SK-N-SH treated with all-trans-retinoic acid at 6 μM for 48 hours (cell line): ENCODE measurements around the gene ST6GAL1.
"Not testable (repeated sequence)": the region's sequence is repeated elsewhere in the genome, so short reads cannot be mapped to it uniquely, and the experiment has no call there.

ENCODE experiments used
- ATAC-seq: fragments of 200-7000 bp; cut with Tn5 transposase; 3 replicates; pipeline ENCODE4 v1.9.1; 2020; ENCODE audit warnings: mild to moderate bottlenecking, moderate library complexity
- ARNTL ChIP-seq: fragments of 450-650 bp; formaldehyde crosslinking; IDR thresholded peaks from 2 replicates; pipeline ENCODE4 v1.5.0; 2020; ENCODE audit warnings: low read depth, mild to moderate bottlenecking, moderate library complexity, borderline replicate concordance
- BACH2 ChIP-seq: fragments of 250-450 bp; sonication (Bioruptor Pico); IDR thresholded peaks from 2 replicates; pipeline ENCODE4 v1.9.0; 2021; ENCODE audit warnings: mild to moderate bottlenecking, borderline replicate concordance
- CREB5 ChIP-seq: fragments of 250-450 bp; sonication (Bioruptor Pico); IDR thresholded peaks from 2 replicates; pipeline ENCODE4 v1.5.1; 2020; ENCODE audit warnings: low read depth, mild to moderate bottlenecking, moderate library complexity
- CSDC2 ChIP-seq: fragments of 250-450 bp; sonication (Bioruptor Pico); IDR thresholded peaks from 2 replicates; pipeline ENCODE4 v1.5.0; 2020; ENCODE audit warnings: mild to moderate bottlenecking, moderate library complexity
- CSRNP3 ChIP-seq: fragments of 250-450 bp; sonication (Bioruptor Pico); IDR thresholded peaks from 2 replicates; pipeline ENCODE4 v1.5.1; 2021; ENCODE audit warnings: mild to moderate bottlenecking, moderate library complexity
- ESRRG ChIP-seq: fragments of 250-450 bp; sonication (Bioruptor Pico); IDR thresholded peaks from 2 replicates; pipeline ENCODE4 v1.6.1; 2021; ENCODE audit warnings: mild to moderate bottlenecking
- GLIS3 ChIP-seq: fragments of 250-450 bp; sonication (Bioruptor Pico); IDR thresholded peaks from 2 replicates; pipeline ENCODE4 v1.5.0; 2020; ENCODE audit warnings: mild to moderate bottlenecking, moderate library complexity
- ISL1 ChIP-seq: fragments of 250-450 bp; sonication (Bioruptor Pico); IDR thresholded peaks from 2 replicates; pipeline ENCODE4 v2.1.2; 2022; ENCODE audit warnings: mild to moderate bottlenecking, moderate library complexity
- OSR1 ChIP-seq: fragments of 250-450 bp; sonication (Bioruptor Pico); IDR thresholded peaks from 2 replicates; pipeline ENCODE4 v1.8.0; 2022; ENCODE audit warnings: moderate library complexity, mild to moderate bottlenecking, inconsistent platforms
- RARB ChIP-seq: fragments of 250-450 bp; sonication (Bioruptor Pico); IDR thresholded peaks from 2 replicates; pipeline ENCODE4 v1.8.0; 2021; ENCODE audit warnings: mild to moderate bottlenecking, moderate library complexity
- TCF4 ChIP-seq: fragments of 250-450 bp; sonication (Bioruptor Pico); IDR thresholded peaks from 2 replicates; pipeline ENCODE4 v1.8.0; 2021; ENCODE audit warnings: mild to moderate bottlenecking, moderate library complexity, borderline replicate concordance
- TOX ChIP-seq: fragments of 250-450 bp; sonication (Bioruptor Pico); IDR thresholded peaks from 2 replicates; pipeline ENCODE4 v1.8.0; 2021; ENCODE audit warnings: mild to moderate bottlenecking, moderate library complexity, borderline replicate concordance
- ZC3H10 ChIP-seq: fragments of 250-450 bp; sonication (Bioruptor Pico); IDR thresholded peaks from 2 replicates; pipeline ENCODE4 v1.5.1; 2021; ENCODE audit warnings: mild to moderate bottlenecking, moderate library complexity
- ZFP3 ChIP-seq: fragments of 250-450 bp; sonication (Bioruptor Pico); IDR thresholded peaks from 2 replicates; pipeline ENCODE4 v1.5.0; 2020; ENCODE audit warnings: mild to moderate bottlenecking, moderate library complexity
- ZFP30 ChIP-seq: fragments of 450-650 bp; formaldehyde crosslinking; IDR thresholded peaks from 2 replicates; pipeline ENCODE4 v1.5.0; 2022; ENCODE audit warnings: mild to moderate bottlenecking, moderate library complexity
- ZNF565 ChIP-seq: fragments of 450-650 bp; formaldehyde crosslinking; conservative IDR thresholded peaks from 2 replicates; pipeline ENCODE4 v1.5.0; 2020; ENCODE audit warnings: low read depth, mild to moderate bottlenecking, moderate library complexity
- ZNF70 ChIP-seq: fragments of 450-650 bp; formaldehyde crosslinking; IDR thresholded peaks from 2 replicates; pipeline ENCODE4 v1.5.0; 2020; ENCODE audit warnings: mild to moderate bottlenecking, moderate library complexity
- ZNF8 ChIP-seq: fragments of 450-650 bp; formaldehyde crosslinking; IDR thresholded peaks from 2 replicates; pipeline ENCODE4 v1.5.0; 2020; ENCODE audit warnings: mild to moderate bottlenecking, moderate library complexity
- TF ChIP-seq, protein P1 (sequence below): fragments of 250-450 bp; sonication (Bioruptor Pico); IDR thresholded peaks from 2 replicates; pipeline ENCODE4 v1.5.0; 2020; ENCODE audit warnings: mild to moderate bottlenecking, moderate library complexity

Gene ST6GAL1

GRCh38 chr3:187010382-187010781 is 80.1 kb downstream of the ST6GAL1 start:
- not testable (repeated sequence) for ATAC-seq

DNA sequence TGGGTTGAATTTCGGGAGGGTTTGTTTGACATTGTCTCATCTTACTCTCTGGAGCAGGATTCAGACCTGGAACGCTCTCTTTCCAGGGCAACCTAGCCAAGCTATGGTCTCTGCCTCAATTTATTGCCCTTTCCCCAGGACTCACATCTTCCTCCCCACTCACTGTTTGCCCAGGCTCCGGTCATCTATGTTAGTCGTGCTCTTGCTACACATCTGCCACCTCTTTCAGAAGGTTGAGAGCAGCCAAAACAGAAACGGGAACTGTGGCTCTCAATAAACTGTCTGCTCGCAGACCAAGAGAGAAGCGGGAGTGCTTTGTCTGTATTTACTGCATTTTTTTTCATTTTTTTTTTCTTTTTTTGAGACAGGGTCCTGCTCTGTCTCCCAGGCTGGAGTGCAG is 81.6 kb downstream of the ST6GAL1 start:
- TF ChIP-seq ZNF565 (CRISPR knock-in tag) (no peak), OSR1 (CRISPR knock-in tag) (no peak), ARNTL (CRISPR knock-in tag) (no peak), ZFP30 (CRISPR knock-in tag) (no peak)
- TF ChIP-seq, protein P1, sequence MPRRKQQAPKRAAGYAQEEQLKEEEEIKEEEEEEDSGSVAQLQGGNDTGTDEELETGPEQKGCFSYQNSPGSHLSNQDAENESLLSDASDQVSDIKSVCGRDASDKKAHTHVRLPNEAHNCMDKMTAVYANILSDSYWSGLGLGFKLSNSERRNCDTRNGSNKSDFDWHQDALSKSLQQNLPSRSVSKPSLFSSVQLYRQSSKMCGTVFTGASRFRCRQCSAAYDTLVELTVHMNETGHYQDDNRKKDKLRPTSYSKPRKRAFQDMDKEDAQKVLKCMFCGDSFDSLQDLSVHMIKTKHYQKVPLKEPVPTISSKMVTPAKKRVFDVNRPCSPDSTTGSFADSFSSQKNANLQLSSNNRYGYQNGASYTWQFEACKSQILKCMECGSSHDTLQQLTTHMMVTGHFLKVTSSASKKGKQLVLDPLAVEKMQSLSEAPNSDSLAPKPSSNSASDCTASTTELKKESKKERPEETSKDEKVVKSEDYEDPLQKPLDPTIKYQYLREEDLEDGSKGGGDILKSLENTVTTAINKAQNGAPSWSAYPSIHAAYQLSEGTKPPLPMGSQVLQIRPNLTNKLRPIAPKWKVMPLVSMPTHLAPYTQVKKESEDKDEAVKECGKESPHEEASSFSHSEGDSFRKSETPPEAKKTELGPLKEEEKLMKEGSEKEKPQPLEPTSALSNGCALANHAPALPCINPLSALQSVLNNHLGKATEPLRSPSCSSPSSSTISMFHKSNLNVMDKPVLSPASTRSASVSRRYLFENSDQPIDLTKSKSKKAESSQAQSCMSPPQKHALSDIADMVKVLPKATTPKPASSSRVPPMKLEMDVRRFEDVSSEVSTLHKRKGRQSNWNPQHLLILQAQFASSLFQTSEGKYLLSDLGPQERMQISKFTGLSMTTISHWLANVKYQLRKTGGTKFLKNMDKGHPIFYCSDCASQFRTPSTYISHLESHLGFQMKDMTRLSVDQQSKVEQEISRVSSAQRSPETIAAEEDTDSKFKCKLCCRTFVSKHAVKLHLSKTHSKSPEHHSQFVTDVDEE (CRISPR knock-in tag): no peak
- ATAC-seq: no peak

DNA sequence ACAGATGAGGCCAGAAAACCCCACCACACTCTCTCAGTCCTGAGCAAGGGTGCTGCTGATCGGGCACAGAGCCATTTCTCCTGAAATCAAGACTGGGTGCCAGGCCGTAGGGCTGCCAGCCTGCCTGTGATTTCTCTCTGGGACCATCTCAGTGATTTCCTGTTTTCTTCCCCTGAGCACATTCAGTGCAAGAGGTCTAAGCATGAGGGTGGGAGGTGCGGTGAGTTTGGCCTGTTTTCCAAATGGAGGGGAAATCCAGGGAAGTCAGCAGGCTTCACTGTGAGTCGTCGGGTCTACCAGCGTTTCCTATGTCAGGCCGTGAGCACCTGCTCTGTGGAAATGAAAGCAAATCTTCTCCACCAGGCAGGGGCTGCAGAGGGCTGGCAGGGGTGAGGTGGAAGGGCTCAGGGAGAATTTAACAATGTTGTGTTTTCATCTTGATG is 82.3 kb downstream of the ST6GAL1 start:
- TF ChIP-seq TCF4 (CRISPR knock-in tag) (no peak), ZNF8 (CRISPR knock-in tag) (no peak), BACH2 (CRISPR knock-in tag) (no peak), CREB5 (no peak), CSRNP3 (CRISPR knock-in tag) (no peak), ISL1 (no peak), ESRRG (CRISPR knock-in tag) (no peak), CSDC2 (CRISPR knock-in tag) (no peak), ARNTL (CRISPR knock-in tag) (no peak), ZC3H10 (CRISPR knock-in tag) (no peak)
- no peak for ATAC-seq

DNA sequence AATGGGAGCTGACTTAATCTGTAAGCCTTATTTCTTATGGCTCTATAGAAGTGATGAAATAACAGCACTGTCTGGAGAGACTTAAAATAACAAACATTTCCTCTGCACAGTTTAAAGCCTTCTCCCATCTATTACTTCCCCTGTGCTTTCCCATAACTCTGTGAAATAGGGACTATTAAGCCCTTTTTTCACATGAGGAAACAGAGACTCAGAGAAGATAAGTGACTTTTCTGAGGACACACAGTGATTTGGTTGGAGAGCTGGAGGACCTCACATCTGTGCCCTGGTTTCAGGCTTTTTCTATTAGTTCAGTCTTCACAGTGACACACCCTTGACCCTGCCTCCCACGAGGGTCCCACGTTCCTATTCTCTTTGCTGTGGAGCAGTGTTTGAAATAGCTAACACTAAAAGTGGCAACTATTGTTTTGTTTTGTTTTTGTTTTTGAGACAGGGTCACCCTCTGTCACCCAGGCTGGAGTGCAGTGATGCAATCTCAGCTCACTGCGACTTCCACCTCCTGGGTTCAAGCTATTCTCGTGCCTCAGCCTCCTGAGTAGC is 82.9 kb downstream of the ST6GAL1 start:
- TF ChIP-seq TCF4 (CRISPR knock-in tag) (no peak), ZNF8 (CRISPR knock-in tag) (no peak), RARB (no peak), GLIS3 (no peak), CREB5 (no peak)
- no peak for ATAC-seq

- TF ChIP-seq ZFP30 (CRISPR knock-in tag): no peak
- TF ChIP-seq TCF4 (CRISPR knock-in tag): no peak
- no peak for TF ChIP-seq ZFP3 (CRISPR knock-in tag)
- TF ChIP-seq ZNF70 (CRISPR knock-in tag): no peak
- no peak for TF ChIP-seq OSR1 (CRISPR knock-in tag)
- TF ChIP-seq, protein P1 (CRISPR knock-in tag): no peak
- TF ChIP-seq TOX: no peak
- TF ChIP-seq ARNTL (CRISPR knock-in tag): no peak
- no peak for TF ChIP-seq ZC3H10 (CRISPR knock-in tag)
- no peak for TF ChIP-seq CSRNP3 (CRISPR knock-in tag)
- TF ChIP-seq, all 23 proteins: peak for 0
- ATAC-seq: no peak
Observed at GRCh38 chr3:187014417-187014864, 84.1 kb downstream of the ST6GAL1 start.
